Lower leg skin (tissue), 3 donors: ENCODE measurements around the gene DEDD2.

ENCODE experiments used
- POLR2A ChIP-seq, 2 donors: fragments of 450-650 bp; IDR thresholded peaks; one replicate each; pipeline ENCODE4 v1.6.1; 2016 to 2017; ENCODE audit warnings: antibody characterized with exemption in 2 of 2, mild to moderate bottlenecking in 1 of 2, moderate library complexity in 1 of 2
- TF ChIP-seq, protein P1 (sequence below), 3 donors: fragments of 450-650 bp; IDR thresholded peaks; one replicate each; pipeline ENCODE4 v1.5.1; 2016; ENCODE audit warnings: antibody characterized with exemption in 3 of 3, mild to moderate bottlenecking in 3 of 3, moderate library complexity in 2 of 3

DNA sequence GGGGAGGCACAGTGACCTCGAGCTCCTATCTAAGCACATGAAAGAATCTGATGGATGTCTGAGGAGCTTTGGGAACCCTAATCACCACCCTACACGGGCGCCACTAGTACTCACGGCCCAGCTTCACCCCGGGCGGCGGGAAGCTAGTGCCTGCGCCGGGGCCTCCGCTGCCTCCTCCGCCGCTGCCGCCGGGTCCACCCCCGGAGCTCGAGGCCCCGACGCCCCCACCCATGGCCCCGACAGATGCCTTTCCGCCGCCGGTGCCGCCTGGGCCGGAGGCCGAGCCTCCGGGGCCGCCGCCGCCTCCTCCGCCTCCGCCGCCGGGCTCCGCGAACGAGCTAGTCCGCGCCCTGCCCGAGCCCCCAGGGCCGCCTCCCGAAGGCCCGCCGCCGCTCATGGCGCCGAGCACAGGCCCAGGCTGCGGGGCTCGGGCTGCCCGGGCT lies 24.6 kb upstream of the DEDD2 start:
- TF ChIP-seq, protein P1, sequence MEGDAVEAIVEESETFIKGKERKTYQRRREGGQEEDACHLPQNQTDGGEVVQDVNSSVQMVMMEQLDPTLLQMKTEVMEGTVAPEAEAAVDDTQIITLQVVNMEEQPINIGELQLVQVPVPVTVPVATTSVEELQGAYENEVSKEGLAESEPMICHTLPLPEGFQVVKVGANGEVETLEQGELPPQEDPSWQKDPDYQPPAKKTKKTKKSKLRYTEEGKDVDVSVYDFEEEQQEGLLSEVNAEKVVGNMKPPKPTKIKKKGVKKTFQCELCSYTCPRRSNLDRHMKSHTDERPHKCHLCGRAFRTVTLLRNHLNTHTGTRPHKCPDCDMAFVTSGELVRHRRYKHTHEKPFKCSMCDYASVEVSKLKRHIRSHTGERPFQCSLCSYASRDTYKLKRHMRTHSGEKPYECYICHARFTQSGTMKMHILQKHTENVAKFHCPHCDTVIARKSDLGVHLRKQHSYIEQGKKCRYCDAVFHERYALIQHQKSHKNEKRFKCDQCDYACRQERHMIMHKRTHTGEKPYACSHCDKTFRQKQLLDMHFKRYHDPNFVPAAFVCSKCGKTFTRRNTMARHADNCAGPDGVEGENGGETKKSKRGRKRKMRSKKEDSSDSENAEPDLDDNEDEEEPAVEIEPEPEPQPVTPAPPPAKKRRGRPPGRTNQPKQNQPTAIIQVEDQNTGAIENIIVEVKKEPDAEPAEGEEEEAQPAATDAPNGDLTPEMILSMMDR (IDR thresholded peaks at IDR 0.05) = no peak
- TF ChIP-seq POLR2A (IDR thresholded peaks at IDR 0.05) = no peak
